ENCODE data around the gene ZSCAN10.

- TF ChIP-seq ZNF276 (CRISPR knock-in tag; IDR thresholded peaks at IDR 0.05; ENCODE audit: low read depth) (no peak), FIP1L1 (IDR thresholded peaks at IDR 0.05; ENCODE audit: borderline replicate concordance, insufficient read depth, low read depth, low read length) (no peak), RBFOX2 (IDR thresholded peaks at IDR 0.05; ENCODE audit: low read depth, low read length) (no peak), HOXA9 (CRISPR knock-in tag; IDR thresholded peaks at IDR 0.05; ENCODE audit: borderline replicate concordance) (no peak), ZNF674 (CRISPR knock-in tag; IDR thresholded peaks at IDR 0.05; ENCODE audit: low read depth) (no peak), BRCA1 (CRISPR knock-in tag; IDR thresholded peaks at IDR 0.05) (no peak), HNRNPLL (IDR thresholded peaks at IDR 0.05; ENCODE audit: low read depth, low read length, poor library complexity, severe bottlenecking) (no peak), ARHGAP35 (CRISPR knock-in tag; IDR thresholded peaks at IDR 0.05; ENCODE audit: borderline replicate concordance) (no peak), NFRKB (IDR thresholded peaks at IDR 0.05) (no peak), ESRRA (CRISPR knock-in tag; IDR thresholded peaks at IDR 0.05; ENCODE audit: low read depth) (no peak)
Observed at GRCh38 chr16:3046641-3047386, 52.3 kb downstream of the ZSCAN10 start.
